ENCODE data around the gene SRSF9.
"Not testable (repeated sequence)": the region's sequence is repeated elsewhere in the genome, so short reads cannot be mapped to it uniquely, and the experiment has no call there.

The SRSF9 gene

GRCh38 chr12:120453060-120453750 is 16.3 kb downstream of the SRSF9 start:
- no peak for TF ChIP-seq CTCF (IDR thresholded peaks at IDR 0.05; ENCODE audit: low read depth, low read length)
- DNase-seq (ENCODE audit: low read depth in 2 of 2), result no peak
- H3K4me3 ChIP-seq (replicated peaks in 1 of 2; ENCODE audit: low read depth in 2 of 2, low read length in 2 of 2), result no peak overlapping the region

GRCh38 chr12:120452524-120452923 is 17.0 kb downstream of the SRSF9 start:
- H3K4me3 ChIP-seq (replicated peaks in 1 of 2; ENCODE audit: low read depth in 2 of 2, low read length in 2 of 2), result not testable (repeated sequence)
- peak; percentile 29 to 52 for DNase-seq (ENCODE audit: low read depth in 2 of 2)

- TF ChIP-seq CTCF (IDR thresholded peaks at IDR 0.05; ENCODE audit: low read depth, low read length), result no peak
- no peak overlapping the region for H3K4me3 ChIP-seq (replicated peaks in 1 of 2; ENCODE audit: low read depth in 2 of 2, low read length in 2 of 2)
These were observed 21.6 kb downstream of the SRSF9 start for GRCh38 chr12:120447992-120448391.

GRCh38 chr12:120446844-120447178 is 22.7 kb downstream of the SRSF9 start:
- DNase-seq (ENCODE audit: low read depth in 2 of 2), result not testable (repeated sequence)
- H3K4me3 ChIP-seq (replicated peaks in 1 of 2; ENCODE audit: low read depth in 2 of 2, low read length in 2 of 2), result peak overlapping the region; percentile 100

More at GRCh38 chr12:120447992-120448391, 21.6 kb downstream of the SRSF9 start:
- no peak for DNase-seq (ENCODE audit: low read depth in 2 of 2)

- TF ChIP-seq CTCF (IDR thresholded peaks at IDR 0.05; ENCODE audit: low read depth, low read length), result no peak
- peak within 1 kb of the TSS; percentile 100 for H3K4me3 ChIP-seq (replicated peaks in 1 of 2; ENCODE audit: low read depth in 2 of 2, low read length in 2 of 2)
- peak; percentile 71 to 80 for DNase-seq (ENCODE audit: low read depth in 2 of 2)
These were observed 23.4 kb downstream of the SRSF9 start, which contains the start of the genes GATC and TRIAP1 for GRCh38 chr12:120445911-120446843. Gene GATC (plus strand): TSS chr12:120446444. CDS start chr12:120446481, 37 bp downstream. Gene TRIAP1 (minus strand): TSS chr12:120446384. CDS start chr12:120446372, 12 bp downstream.

GRCh38 chr12:120444676-120445075 is 24.9 kb downstream of the SRSF9 start:
- no peak overlapping the region for H3K4me3 ChIP-seq (replicated peaks in 1 of 2; ENCODE audit: low read depth in 2 of 2, low read length in 2 of 2)
- no peak for TF ChIP-seq CTCF (IDR thresholded peaks at IDR 0.05; ENCODE audit: low read depth, low read length)
- no peak for DNase-seq (ENCODE audit: low read depth in 2 of 2)

GRCh38 chr12:120439646-120440247 is 29.8 kb downstream of the SRSF9 start:
- no peak overlapping the region for H3K4me3 ChIP-seq (replicated peaks in 1 of 2; ENCODE audit: low read depth in 2 of 2, low read length in 2 of 2)
- peak; percentile 62 for TF ChIP-seq CTCF (IDR thresholded peaks at IDR 0.05; ENCODE audit: low read depth, low read length)
- DNase-seq (ENCODE audit: low read depth in 2 of 2), result peak; percentile 65 to 68
